HepG2 (cell line): ENCODE results near the gene PRSS36. TPM values are rescaled to one million over a fixed set of nuclear protein-coding genes. Genes with fewer than 3 reads are reported as not detected.

ENCODE experiments used
- AGO1 ChIP-seq: fragments of 200-400 bp; formaldehyde crosslinking; IDR thresholded peaks from 2 replicates; pipeline ENCODE4 v1.6.1; 2017; ENCODE audit warnings: mild to moderate bottlenecking, low read depth, low read length, moderate library complexity; ENCODE audit not compliant: poor library complexity, severe bottlenecking
- FUBP1 ChIP-seq: sonication (generic); formaldehyde crosslinking; IDR thresholded peaks from 2 replicates; pipeline ENCODE4 v1.5.1; 2020; ENCODE audit warnings: missing genetic modification reagents, mild to moderate bottlenecking, borderline replicate concordance
- GFI1 ChIP-seq: sonication (generic); formaldehyde crosslinking; IDR thresholded peaks from 2 replicates; pipeline ENCODE4 v1.5.0; 2020; ENCODE audit warnings: missing genetic modification reagents, mild to moderate bottlenecking, borderline replicate concordance
- HDAC6 ChIP-seq: fragments of 200-600 bp; sonication (generic); IDR thresholded peaks from 2 replicates; pipeline ENCODE4 v1.7.0; 2017; ENCODE audit warnings: mild to moderate bottlenecking, antibody characterized with exemption, low read length, low read depth
- HNF4G ChIP-seq, 2 experiments: sonication (generic) in 1 of 2; formaldehyde crosslinking in 1 of 2; IDR thresholded peaks; 2 replicates each; pipeline versions ENCODE4 v1.4.0 to v1.6.1; 2011 to 2020; ENCODE audit warnings: borderline replicate concordance in 2 of 2, low read depth in 2 of 2, mild to moderate bottlenecking in 2 of 2, low read length in 1 of 2, missing genetic modification reagents in 1 of 2, moderate library complexity in 1 of 2
- IKZF4 ChIP-seq: sonication (generic); formaldehyde crosslinking; IDR thresholded peaks from 2 replicates; pipeline ENCODE4 v1.5.1; 2020; ENCODE audit warnings: borderline replicate concordance, mild to moderate bottlenecking, low read depth, missing genetic modification reagents; ENCODE audit errors: not compliant biosample characterization
- MEF2D ChIP-seq: sonication (generic); formaldehyde crosslinking; IDR thresholded peaks from 2 replicates; pipeline ENCODE4 v1.5.1; 2020; ENCODE audit warnings: mild to moderate bottlenecking, missing genetic modification reagents
- MEIS1 ChIP-seq: sonication (generic); formaldehyde crosslinking; IDR thresholded peaks from 2 replicates; pipeline ENCODE4 v1.9.0; 2021; ENCODE audit warnings: mild to moderate bottlenecking, missing genetic modification reagents, moderate library complexity, borderline replicate concordance
- MZF1 ChIP-seq: sonication (generic); formaldehyde crosslinking; IDR thresholded peaks from 2 replicates; pipeline ENCODE4 v1.8.1; 2023; ENCODE audit warnings: mild to moderate bottlenecking, missing genetic modification reagents, borderline replicate concordance
- REST ChIP-seq, 2 experiments: IDR thresholded peaks; 2 replicates each; pipeline ENCODE4 v1.6.1; 2011 to 2012; ENCODE audit warnings: low read length in 2 of 2, borderline replicate concordance in 1 of 2, low read depth in 1 of 2, mild to moderate bottlenecking in 1 of 2, moderate library complexity in 1 of 2
- ZNF101 ChIP-seq: sonication (generic); formaldehyde crosslinking; IDR thresholded peaks from 2 replicates; pipeline ENCODE4 v1.4.0; 2020; ENCODE audit warnings: mild to moderate bottlenecking, low read depth, missing genetic modification reagents, borderline replicate concordance
- ZNF263 ChIP-seq: sonication (generic); formaldehyde crosslinking; IDR thresholded peaks from 2 replicates; pipeline ENCODE4 v1.4.0; 2020; ENCODE audit warnings: missing genetic modification reagents
- ZNF576 ChIP-seq: sonication (generic); formaldehyde crosslinking; IDR thresholded peaks from 2 replicates; pipeline ENCODE4 v1.4.0; 2020; ENCODE audit warnings: mild to moderate bottlenecking, missing genetic modification reagents
- ZNF720 ChIP-seq: sonication (generic); formaldehyde crosslinking; IDR thresholded peaks from 2 replicates; pipeline ENCODE4 v1.4.0; 2020; ENCODE audit warnings: missing genetic modification reagents
- polyA plus RNA-seq, 8 experiments: library from polyadenylated mRNA; depleted of rRNA in 3 of 8; stranded (reverse) in 7 of 8; unstranded in 1 of 8; fragments of >200 nt; fragmentation: Illumina TruSeq in 4 of 8; extraction: Trizol in 4 of 8; gene quantifications; 2 replicates each; pipeline versions ENCODE4 v1.2.1 to v1.2.3, GENCODE V29; 2011 to 2016; ENCODE audit warnings: low read depth in 4 of 8, missing spikeins in 1 of 8, mixed read lengths in 1 of 8; ENCODE audit not compliant: insufficient read depth in 1 of 8
- total RNA-seq, 5 experiments: library from RNA; depleted of rRNA; stranded (reverse); fragments of >200 nt; fragmentation: Illumina TruSeq; extraction: Trizol; gene quantifications; 2 replicates each; pipeline ENCODE4 v1.2.3, GENCODE V29; 2016; ENCODE audit warnings: low read depth in 1 of 5
- TF ChIP-seq, protein P1 (sequence below): sonication (generic); formaldehyde crosslinking; IDR thresholded peaks from 2 replicates; pipeline ENCODE4 v1.4.0; 2020; ENCODE audit warnings: mild to moderate bottlenecking, missing genetic modification reagents, borderline replicate concordance

Gene PRSS36
- total and polyA plus RNA-seq, 2 of the 13 experiments (the other 11 are each of a cell fraction or from before 2014, with no cell fraction given) = 1.5 to 2.1 TPM

DNA sequence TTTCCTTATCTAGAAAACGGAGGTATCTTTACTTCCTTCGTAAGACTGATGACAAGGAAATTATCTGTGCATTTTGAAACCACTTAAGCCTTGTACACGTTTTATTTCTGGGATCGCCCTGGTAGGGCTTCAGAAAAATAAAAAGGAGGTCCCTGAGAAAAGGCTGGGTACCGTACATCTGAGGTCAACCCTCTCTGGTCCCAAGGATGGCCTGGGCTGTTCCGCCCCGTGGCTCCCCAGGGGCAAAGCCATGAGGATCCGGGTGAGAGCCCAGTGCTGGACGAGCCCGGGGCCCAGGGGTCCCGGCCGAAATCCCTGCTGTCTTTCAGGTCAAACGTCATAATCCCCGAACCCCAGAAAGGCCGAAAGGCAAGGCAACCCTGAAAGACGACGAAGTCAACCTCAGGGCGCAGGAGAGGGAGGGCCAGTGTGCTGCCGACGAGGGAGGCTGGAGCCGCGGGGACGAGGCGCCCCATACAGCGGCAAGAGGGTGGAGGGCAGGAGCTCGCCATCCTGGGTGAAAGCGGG, 29.4 kb upstream of the PRSS36 start (continued):
- TF ChIP-seq MZF1 (CRISPR knock-in tag) (no peak), REST (IDR thresholded peaks at IDR 0.05; ENCODE audit: borderline replicate concordance in 1 of 2, low read depth in 1 of 2, low read length in 2 of 2) (no peak; a peak in 1 of 4 replicates), ZNF101 (no peak), AGO1 (no peak), ZNF263 (CRISPR knock-in tag) (no peak), ZNF576 (CRISPR knock-in tag) (no peak; the same call in 1 of the 2 replicates), HDAC6 (no peak), IKZF4 (CRISPR knock-in tag) (no peak), MEIS1 (CRISPR knock-in tag) (peak; percentile 29; the same call in 1 of the 2 replicates), GFI1 (CRISPR knock-in tag) (no peak), ZNF720 (CRISPR knock-in tag) (no peak), FUBP1 (CRISPR knock-in tag) (no peak), HNF4G (IDR thresholded peaks at IDR 0.05; ENCODE audit: borderline replicate concordance, low read depth, low read length) (no peak), HNF4G (CRISPR knock-in tag; IDR thresholded peaks at IDR 0.05; ENCODE audit: borderline replicate concordance, low read depth) (peak; percentile 33; the same call in 1 of the 2 replicates), MEF2D (CRISPR knock-in tag) (no peak)
- TF ChIP-seq, protein P1, sequence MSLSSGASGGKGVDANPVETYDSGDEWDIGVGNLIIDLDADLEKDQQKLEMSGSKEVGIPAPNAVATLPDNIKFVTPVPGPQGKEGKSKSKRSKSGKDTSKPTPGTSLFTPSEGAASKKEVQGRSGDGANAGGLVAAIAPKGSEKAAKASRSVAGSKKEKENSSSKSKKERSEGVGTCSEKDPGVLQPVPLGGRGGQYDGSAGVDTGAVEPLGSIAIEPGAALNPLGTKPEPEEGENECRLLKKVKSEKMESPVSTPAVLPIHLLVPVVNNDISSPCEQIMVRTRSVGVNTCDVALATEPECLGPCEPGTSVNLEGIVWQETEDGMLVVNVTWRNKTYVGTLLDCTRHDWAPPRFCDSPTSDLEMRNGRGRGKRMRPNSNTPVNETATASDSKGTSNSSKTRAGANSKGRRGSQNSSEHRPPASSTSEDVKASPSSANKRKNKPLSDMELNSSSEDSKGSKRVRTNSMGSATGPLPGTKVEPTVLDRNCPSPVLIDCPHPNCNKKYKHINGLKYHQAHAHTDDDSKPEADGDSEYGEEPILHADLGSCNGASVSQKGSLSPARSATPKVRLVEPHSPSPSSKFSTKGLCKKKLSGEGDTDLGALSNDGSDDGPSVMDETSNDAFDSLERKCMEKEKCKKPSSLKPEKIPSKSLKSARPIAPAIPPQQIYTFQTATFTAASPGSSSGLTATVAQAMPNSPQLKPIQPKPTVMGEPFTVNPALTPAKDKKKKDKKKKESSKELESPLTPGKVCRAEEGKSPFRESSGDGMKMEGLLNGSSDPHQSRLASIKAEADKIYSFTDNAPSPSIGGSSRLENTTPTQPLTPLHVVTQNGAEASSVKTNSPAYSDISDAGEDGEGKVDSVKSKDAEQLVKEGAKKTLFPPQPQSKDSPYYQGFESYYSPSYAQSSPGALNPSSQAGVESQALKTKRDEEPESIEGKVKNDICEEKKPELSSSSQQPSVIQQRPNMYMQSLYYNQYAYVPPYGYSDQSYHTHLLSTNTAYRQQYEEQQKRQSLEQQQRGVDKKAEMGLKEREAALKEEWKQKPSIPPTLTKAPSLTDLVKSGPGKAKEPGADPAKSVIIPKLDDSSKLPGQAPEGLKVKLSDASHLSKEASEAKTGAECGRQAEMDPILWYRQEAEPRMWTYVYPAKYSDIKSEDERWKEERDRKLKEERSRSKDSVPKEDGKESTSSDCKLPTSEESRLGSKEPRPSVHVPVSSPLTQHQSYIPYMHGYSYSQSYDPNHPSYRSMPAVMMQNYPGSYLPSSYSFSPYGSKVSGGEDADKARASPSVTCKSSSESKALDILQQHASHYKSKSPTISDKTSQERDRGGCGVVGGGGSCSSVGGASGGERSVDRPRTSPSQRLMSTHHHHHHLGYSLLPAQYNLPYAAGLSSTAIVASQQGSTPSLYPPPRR (CRISPR knock-in tag) = no peak
